Daoy (cell line): ENCODE measurements around the gene TRRAP. TPM values are rescaled to one million over a fixed set of nuclear protein-coding genes. Genes with fewer than 3 reads are reported as not detected.
"Not testable (repeated sequence)": the region's sequence is repeated elsewhere in the genome, so short reads cannot be mapped to it uniquely, and the experiment has no call there.

ENCODE experiments used
- DNase-seq: peaks from one replicate; pipeline ENCODE4 v3.0.0-alpha.2; 2015; ENCODE audit warnings: low read depth
- total RNA-seq: library from RNA; depleted of rRNA; stranded (reverse); fragments of >200 nt; shearing (Covaris generic); gene quantifications from 2 replicates; pipeline ENCODE4 v1.2.3, GENCODE V29; 2014; rRNA removed

TRRAP gene
- total RNA-seq: 14.4 and 17.9 TPM in 2 replicates

DNA sequence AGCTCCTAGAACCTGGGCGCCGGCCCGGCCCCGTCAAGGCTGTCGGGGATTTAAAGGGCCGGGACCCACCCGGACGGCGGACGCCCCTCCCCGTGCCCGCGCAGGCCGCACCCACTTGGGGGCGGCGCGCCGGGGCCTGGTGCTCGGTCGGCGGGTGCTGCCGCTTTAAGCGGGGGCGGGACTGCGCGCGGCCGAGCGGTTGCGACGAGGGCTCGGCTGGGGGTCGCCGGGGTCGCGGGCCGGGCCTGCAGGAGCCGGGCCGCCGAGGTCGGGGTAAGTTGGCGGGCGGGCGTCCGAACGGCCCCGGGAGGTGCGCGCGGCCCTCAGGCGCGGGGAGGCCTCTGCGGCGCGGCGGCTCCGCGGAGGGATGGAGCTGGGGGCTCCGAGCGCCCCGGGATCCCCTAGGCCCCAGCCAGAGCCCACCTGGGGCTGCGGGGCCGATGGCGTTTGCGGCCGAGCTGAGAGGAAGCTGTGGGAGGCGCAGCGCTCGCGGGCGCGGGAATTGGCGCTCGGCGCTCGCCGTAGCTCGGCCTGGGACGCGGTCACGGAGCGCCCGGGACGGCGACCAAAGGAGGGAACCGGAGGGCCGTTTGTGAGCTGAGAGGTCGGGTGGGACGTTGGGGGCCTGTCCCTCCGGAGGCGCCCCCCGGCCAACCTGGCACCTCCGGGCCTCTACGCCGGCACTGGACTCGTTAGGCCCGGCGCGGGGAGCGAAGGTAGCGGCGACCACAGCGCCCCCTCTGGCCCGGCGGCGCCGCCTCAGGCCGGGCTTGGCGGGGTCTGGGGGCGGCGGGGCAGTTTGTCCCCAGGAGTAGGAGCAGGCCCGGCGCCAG is at the start of gene TRRAP:
TRRAP (plus strand) TSS at position 168 of the 833 bp plus-strand sequence. CDS start 2,619 bp downstream, outside the sequence.
- DNase-seq: peak; percentile 88

DNA sequence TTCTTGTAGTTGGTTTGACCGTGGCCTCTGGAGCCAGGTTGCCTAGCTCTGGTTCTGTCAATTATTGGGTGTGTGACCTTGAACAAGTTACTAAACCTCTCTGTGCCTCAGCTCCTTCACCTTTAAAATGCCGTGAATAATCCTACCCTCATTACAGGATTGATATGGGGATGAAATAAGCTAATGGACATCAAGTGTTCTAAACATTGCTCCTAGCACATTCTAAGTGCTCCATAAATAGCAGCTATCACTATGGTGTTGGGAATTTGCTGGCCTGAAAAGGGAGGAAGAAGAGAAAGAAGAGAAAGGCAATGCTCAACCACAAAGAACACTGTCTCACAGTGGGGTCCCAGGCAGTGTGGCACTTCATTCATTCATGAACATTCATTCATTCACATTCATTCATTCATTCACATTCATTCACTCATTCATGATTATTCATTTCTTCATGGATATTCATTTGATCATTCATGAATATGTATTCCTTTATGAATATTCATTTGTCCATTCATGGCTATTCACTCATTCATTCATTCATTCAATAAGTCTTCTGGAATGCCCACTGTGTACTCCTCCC is 47.3 kb upstream of the TRRAP start:
- DNase-seq: no peak

DNA sequence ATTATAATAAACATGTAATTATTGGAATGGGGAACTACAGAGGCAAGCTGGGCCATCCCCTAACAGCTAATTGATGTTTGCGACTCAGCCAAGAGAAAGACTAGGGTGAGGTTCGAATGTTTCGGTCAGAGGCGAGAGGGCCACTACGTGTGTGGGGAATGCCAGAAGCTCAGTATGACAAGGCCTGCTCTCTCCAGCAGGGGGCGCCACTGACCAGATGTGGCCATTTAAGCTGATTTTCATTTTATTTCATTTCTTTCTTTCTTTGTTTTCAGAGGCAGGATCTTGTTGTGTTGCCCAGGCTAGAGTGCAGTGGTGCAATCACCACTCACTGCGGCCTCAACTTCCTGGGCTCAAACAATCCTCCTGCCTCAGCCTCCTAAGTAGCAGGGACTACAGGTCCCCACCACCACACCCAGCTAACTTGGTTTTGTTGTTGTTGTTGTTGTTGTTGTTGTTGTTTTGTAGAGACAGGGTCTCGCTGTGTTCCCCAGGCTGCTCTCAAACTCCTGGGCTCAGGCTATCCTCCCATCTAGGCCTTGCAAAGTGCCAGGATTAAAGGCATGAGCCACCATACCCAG is 46.6 kb upstream of the TRRAP start:
- DNase-seq: peak; percentile 71

DNA sequence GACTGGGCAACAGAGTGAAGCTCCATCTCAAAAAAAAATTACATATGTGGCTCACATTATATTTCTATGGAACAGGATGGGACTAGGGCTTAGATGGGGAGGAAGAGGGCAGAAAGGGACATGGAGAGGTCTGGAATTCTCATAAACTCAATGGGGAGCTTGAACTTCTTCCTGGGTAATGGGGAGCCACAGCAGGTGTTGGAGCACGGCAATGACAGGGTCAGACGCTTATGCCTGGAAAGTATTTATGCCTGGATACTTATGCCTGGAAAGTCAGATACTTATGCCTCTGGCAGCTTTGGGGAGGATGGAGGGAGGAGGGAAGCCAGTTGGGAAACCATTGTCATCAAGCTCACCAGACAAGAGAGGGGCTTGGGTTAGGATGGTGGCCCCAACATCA is 45.3 kb upstream of the TRRAP start:
- DNase-seq: no peak

DNA sequence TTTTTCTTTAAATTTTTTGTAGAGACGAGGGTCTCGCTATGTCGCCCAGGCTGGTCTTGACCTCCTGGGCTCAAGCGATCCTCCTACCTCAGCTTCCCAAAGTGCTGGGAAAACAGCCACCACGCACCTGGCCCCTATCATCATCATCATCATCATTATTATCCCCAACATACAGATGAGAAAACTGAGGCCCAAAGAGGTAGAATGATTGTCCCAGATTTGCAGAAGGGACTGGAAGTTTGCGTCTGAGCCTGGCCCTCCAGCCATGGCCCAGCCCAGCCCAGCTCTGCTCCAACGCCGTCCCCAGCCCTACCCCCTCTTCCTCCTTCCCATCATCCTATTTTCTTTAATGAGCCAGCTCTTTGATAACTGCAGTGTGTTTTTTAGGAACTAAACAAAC is 43.4 kb upstream of the TRRAP start:
- DNase-seq: no peak

DNA sequence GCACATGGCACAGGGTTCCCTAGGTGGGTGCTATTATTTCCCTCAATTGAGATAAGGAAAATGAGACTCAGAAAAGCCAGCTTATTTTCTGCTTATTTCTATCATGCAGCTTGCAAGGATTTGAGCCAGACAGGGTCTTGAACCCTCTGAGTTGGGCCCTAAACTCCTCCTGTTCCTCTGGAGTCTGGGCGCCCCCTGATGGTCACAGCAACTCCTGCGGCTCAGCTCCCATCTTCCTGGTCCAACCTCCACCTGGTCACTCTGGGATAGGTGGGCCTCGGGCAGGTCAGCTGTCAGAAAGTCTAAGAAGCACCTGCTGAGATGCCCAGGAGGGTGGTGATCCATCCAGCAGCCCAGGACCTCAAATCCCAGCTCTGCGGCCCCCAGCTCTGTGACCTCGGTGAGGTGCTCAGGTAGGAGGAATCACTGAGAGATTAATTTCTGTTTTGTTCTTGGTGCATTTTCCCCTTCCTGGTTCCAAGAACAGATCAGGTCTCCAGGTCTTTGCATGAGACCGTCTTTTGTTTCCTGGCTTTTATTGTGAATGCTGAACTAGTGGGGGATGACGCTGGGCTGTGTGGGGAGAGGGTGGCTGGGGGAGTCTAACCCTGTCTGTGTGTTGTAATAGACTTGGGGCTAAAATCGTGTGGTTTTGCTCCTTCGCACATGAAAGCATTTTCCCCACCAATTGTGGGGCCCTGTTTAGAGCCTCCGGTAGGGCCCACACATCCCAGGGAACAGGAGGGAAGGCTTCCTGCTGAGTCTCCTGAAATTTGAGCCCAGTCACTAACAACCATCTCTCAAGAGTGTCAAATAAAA is 41.3 kb upstream of the TRRAP start:
- DNase-seq: peak; percentile 81

DNA sequence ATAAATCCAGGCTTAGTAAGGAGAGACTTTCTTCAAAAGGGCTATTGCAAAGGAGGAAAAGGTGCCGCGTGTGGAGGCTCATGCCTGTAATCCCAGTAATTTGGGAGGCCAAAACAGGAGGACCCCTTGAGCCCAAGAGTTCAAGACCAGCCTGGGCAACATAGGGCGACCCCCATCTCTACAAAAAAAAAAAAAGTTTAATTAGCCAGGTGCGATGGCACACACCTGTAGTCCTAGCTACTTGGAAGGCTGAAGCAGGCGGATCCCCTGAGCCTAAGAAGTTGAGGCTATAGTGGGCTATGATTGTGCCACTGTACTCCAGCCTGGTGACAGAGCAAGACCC is 40.7 kb upstream of the TRRAP start:
- DNase-seq: no peak

DNA sequence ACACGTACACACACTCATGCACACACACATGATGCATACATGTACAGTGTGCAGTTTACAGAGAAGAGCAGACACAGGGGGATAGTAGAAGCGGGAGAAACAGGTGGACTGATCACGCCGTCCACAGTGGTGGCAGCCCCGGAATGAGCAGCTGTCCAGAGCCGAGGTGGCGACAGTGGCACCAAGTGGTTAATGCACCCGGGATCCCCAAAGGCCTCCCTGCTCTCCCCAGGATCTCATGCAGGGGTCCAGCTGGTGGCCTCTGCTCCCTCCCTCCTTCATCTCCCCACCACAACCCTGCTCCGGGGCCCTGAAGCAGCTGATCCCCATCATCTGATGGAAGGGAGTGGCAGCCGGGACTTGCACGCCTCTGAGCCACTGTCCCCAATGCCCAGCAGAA is 38.2 kb upstream of the TRRAP start:
- no peak for DNase-seq

DNA sequence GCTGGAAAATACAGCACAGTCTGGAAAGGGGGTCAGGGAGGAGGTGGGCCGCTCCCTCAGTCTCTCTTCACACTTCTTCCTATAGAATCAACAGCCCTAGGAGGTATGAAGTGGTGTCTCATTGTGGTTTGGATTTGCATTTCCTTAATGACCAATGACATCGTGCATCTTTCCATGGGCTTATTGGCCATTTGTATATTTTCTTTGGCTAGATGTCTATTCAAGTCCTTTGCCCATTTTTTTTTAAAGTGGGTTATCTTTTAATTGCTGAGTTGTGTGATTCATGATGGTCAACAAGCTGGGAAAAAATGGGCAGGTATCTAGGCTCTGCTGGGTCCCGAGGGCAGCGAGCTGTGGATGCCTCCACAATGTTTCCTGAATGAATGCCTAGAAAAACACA is 37.6 kb upstream of the TRRAP start:
- DNase-seq: peak; percentile 93

DNA sequence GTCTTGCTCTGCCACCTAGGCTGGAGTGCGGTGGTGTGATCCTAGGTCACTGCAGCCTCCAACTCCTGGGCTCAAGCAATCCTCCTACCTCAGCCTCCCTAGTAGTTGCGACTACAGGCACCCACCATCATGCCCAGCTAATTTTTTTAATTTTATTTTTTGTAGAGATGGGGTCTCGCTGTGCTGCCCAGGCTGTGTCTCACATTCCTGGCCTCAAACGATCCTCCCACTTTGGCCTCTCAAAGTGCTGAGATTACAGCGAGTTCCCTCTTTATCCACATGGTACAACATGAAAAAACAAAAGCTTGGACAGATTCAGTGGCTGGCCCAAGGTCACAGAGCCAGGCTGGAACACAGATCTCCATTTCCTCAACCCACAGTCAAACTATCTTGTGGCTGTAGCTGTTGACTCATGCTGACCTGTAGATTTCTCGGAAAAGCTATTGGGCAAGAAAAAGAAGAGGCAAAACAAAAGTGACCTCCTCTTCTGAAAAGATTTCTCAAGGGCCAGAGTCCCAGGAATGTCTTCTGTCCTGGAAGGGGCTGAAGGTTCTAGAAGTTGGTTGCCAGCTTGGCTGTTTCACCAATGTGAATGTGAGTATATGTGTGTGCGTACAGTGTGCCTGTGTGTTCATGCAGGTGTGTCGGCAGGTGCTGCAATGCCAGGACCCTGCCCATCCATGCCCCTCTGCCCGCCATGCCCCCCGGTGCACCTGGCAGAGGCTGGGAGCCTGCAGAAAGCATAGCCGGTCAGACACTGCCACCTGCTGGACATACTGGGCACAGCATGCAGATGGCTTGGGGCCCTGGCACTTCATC is 36.9 kb upstream of the TRRAP start:
- DNase-seq: peak; percentile 81

DNA sequence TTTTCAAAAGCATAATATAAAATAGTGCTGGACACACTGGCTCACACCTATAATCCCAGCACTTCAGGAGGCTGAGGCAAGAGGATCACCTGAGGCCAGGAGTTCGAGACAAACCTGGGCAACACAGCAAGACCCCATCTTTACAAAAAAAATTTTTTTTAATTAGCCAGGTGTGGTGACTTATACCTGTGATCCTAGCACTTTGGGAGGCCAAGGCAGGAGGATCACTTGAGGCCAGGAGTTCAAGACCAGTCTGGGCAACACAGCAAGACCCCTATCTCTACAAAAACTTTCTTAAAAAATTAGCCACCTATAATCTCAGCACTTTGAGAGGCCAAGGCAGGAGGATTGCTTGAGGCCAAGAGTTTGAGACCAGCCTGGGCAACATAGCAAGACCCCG is 35.8 kb upstream of the TRRAP start:
- DNase-seq: not testable (repeated sequence)

DNA sequence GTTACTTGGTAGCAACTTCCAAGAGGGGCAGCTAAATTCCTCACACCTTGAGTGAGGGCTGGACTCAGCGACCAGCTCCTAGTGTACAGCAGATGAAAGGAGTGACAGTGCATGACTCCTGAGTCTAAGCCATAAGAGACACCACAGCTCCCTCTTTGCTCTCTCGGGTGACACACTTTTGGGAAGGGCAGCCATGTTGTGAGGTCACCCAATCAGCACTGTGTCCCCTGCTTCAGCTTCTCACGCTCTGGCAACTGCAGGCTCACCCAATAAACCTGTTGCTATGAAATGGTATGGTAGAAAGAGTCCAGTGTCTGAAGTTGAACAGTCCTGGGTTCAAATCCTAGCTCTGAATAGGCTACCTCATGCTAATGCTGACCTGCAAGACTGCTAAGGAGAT is 29.4 kb upstream of the TRRAP start:
- DNase-seq: no peak

DNA sequence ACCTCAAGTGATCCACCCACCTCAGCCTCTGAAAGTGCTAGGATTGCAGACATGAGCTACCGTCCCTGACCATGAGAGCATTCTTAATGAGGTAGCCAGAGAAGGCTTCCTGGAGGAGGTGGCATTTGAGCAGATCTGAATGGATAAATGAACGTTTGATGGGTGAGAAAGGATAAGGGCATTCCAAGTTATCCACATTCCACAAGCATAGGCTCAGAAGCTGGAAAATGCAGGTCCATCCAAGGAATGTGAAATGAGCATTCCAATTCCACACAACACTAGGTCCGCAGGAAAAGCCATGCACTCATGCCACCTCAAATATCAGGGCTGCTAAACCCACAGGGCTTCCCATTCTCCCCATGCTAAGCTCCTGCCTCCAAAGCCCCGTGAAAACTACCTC is 25.5 kb upstream of the TRRAP start:
- DNase-seq: no peak

DNA sequence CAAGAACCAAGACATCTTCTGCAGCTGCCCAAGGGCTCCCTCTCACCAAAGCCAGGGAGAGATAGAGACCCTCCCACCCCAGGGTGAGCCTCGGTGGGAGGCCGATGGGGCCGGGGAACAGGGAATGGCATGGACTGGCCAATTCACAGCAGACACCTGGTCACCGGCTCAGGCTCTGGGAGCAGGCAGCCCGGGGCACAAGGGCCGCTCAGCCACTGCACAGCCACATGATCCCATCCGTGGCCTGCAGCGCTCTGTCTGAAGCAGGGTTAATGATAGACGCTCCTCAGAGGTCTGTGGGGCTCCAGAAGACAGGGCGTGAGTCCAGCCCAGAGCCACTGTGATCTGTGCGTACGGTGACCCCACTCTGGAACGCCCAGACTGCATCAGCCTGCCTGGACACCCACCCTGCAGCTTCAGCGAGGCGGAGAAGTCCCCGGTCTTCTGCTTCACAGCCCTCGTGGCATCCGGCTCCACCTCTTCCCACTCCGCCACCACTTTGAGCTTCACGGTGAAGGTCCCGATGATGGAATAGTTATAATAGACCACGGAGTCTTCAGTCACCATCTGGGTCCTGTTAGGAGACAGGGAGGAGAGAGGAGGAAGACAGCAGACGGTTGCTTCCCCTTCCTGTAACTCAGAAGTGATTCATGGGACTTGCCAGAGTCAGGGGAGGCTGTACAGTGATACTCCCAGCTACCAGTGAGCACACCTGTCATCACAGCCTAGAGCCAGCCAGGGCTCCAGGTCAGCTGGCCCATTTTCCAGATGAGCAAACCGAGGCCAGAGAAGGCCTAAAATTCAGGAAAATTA is 22.5 kb upstream of the TRRAP start:
- no peak for DNase-seq

DNA sequence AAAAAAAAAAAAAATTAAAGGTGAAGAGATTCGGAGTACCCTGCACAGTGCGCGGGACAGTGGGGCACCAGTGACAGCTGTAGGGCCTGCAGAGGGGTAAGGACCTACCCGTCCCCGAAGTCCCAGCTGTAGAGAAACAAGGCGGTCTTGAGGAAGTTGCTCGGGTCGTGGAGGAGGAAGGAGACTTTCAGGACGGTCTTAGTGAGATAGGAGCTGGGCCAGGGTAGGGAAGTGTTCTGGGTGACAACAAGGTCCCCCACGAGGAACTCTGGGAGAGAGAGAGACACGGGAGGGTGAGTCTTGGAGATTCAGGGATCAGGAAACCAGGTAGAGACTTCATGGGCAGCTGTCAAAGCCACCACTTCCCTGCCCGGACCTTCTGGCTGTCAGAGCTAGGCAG is 18.3 kb upstream of the TRRAP start:
- DNase-seq: no peak

DNA sequence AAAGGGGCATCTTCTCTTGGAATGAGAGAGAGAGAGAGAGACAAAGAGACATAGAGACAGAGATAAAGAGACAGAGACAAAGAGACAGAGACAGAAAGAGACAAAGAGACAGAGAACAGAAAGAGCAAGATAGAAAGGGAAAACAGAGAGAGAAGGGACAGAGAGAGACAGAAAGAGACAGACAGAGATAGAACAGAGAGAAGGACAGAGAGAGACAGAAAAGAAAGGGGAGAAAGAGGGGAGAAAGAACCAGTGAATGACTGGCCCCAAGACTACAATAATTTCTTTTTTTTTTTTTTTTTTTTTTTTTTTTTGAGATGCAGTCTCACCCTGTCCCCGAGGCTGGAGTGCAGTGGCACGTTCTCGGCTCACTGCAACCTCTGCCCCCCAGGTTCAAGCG is 16.1 kb upstream of the TRRAP start:
- DNase-seq: no peak

DNA sequence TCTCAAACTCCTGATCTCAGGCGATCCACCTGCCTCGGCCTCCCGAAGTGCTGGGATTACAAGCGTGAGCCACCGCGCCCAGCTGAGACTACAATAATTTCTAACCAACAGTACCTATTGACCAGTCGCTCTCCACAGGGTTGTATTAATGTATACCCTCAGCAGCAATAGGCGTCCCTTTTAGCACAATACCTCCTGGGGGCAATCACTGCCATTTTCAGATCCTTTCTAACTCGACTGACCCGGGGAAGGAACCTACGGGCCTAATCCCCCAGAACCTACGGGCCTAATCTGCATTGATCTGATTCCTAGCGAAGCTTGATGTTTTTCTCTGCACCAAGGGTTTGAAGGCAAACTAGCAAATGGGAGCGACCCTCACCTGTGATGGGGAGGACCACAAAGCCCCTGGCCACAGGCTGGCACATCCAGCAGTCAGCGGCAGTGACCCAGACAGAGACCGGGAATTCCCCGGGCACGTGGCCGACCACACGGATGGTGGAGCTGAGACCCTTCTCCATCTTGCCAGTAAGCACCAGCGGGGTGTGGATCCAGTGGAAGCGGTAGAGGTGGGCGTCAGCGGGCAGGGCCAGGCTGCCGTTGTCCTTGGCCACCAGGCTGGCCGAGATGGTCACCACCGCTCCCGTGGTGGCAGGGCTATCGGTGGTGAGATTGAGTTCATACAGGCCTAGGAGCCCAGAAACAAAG is 15.5 kb upstream of the TRRAP start:
- no peak for DNase-seq

DNA sequence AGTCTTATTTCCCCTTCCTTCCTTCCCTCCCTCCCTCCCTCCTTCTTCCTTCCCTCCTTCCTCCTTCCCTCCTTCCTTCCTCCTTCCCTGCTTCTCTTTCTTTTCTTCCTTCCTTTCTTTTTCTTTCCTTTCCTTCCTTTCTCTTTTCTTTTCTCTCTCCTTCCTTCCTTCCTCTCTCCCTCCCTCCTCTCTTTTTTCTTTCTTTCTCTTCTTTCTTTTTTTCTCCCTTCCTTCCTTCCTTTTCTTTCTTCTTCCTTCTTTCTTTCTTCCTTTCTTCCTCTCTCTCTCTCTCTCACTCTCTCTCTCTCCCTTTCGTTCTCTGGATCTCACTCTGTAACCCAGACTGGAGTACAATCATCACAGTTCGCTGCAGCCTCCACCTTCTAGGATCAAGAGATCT is 14.7 kb upstream of the TRRAP start:
- DNase-seq: no peak

DNA sequence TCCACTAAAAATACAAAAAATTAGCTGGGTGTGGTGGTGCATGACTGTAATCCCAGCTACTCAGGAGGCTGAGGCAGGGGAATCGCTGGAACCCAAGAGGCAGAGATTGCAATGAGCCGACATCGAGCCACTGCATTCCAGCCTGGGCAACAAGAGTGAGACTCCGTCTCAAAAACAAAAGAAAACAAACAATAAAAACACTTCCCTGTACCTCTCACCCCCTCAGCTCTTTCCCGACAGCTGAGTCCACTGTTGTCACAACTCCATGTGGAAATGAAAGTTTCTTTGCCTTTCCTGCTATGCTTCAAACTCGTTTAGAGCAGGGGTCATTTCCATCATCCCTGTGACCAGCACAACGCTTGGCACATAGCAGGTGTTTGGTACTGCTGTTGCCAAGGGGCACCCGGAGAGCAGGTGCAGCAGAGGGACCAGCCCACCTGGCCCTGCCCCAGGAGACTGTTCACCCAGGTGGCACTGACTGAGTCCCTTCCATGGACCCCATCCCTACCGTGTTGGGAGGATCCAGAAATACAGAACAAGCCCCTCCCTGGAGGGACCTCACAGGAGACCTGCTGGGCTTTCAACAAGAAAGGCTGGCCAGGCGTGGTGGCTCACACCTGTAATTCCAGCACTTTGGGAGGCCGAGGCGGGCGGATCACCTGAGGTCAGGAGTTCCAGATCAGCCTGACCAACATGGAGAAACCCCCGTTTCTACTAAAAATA is 13.4 kb upstream of the TRRAP start:
- DNase-seq: no peak
